Osteoblast (primary cell): ENCODE data around the gene LZTS2. TPM values are rescaled to one million over a fixed set of nuclear protein-coding genes. Genes with fewer than 3 reads are reported as not detected.
A peak's percentile ranks its signal among the peaks of the same experiment; 100 is the strongest.

Experiments used
- DNase-seq: peaks from one replicate; pipeline ENCODE4 v3.0.0; 2011; ENCODE audit warnings: low spot score, mixed read lengths; ENCODE audit not compliant: insufficient read length; ENCODE audit errors: missing footprints
- H2AFZ ChIP-seq: 2 replicates; pipeline ENCODE4 v1.6.0; 2011; ENCODE audit warnings: mild to moderate bottlenecking, low read length
- H3K27ac ChIP-seq: 2 replicates; pipeline ENCODE4 v1.5.1; 2011; ENCODE audit warnings: mild to moderate bottlenecking, low read depth, low read length, moderate library complexity
- H3K27me3 ChIP-seq: 2 replicates; pipeline ENCODE4 v1.6.0; 2012; ENCODE audit warnings: mild to moderate bottlenecking, control low read depth, inconsistent platforms, low read length, moderate library complexity; ENCODE audit not compliant: insufficient read depth
- H3K36me3 ChIP-seq: 2 replicates; pipeline ENCODE4 v1.5.1; 2011; ENCODE audit warnings: mild to moderate bottlenecking, low read length, control low read depth, moderate library complexity; ENCODE audit not compliant: insufficient read depth
- H3K4me1 ChIP-seq: 2 replicates; pipeline ENCODE4 v1.5.1; 2011; ENCODE audit warnings: mild to moderate bottlenecking, low read length, control low read depth, moderate library complexity; ENCODE audit not compliant: insufficient read depth
- H3K4me2 ChIP-seq: 2 replicates; pipeline ENCODE4 v1.6.0; 2011; ENCODE audit warnings: mild to moderate bottlenecking, low read length; ENCODE audit not compliant: insufficient read depth
- H3K4me3 ChIP-seq: fragments of 200-600 bp; sonication (generic); 3 replicates; pipeline ENCODE4 v1.5.1; 2012; ENCODE audit warnings: mild to moderate bottlenecking, low read length, inconsistent platforms; ENCODE audit not compliant: insufficient read depth
- H3K79me2 ChIP-seq: 2 replicates; pipeline ENCODE4 v1.6.0; 2012; ENCODE audit warnings: mild to moderate bottlenecking, low read length, control low read depth, inconsistent platforms; ENCODE audit not compliant: insufficient read depth
- H3K9me3 ChIP-seq: 2 replicates; pipeline ENCODE4 v1.5.1; 2011; ENCODE audit warnings: low read depth, low read length, control low read depth
- H4K20me1 ChIP-seq: 2 replicates; pipeline ENCODE4 v1.6.0; 2012; ENCODE audit warnings: mild to moderate bottlenecking, low read length, control low read depth; ENCODE audit not compliant: insufficient read depth
- total RNA-seq: library from RNA; depleted of rRNA; stranded (reverse); fragments of >200 nt; gene quantifications from 2 replicates; pipeline ENCODE4 v1.2.3, GENCODE V29; 2012
- TF ChIP-seq, protein P1 (sequence below): IDR thresholded peaks from 2 replicates; pipeline ENCODE4 v1.5.1; 2011; ENCODE audit warnings: mild to moderate bottlenecking, low read depth, low read length, moderate library complexity; ENCODE audit errors: extremely low read depth

LZTS2 gene
- total RNA-seq, 1 donor, result 127 TPM

DNA sequence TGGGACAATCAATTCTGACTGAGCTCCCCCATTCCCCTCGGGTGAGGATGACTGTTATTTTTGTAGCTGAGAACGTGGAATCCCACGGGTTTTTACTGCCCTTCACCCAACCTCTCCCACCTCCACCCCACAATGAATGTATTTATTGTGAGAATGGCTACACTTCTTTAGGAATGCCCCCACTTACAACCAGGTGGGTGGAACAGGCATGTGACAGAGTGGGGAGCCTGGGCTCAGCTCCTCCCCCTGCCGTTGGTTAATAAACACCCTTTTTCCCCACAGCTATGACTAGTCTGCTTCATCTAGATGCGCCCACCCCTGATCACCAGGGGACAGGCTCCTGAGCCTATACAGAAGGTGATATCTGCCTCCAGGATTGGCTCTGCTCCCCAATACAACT, 14.3 kb upstream of the LZTS2 start:
- H3K36me3 ChIP-seq, result peaks cover 35% of the 10 kb centered on the region
- H3K27ac ChIP-seq, result no peak overlapping the region
- TF ChIP-seq, protein P1, sequence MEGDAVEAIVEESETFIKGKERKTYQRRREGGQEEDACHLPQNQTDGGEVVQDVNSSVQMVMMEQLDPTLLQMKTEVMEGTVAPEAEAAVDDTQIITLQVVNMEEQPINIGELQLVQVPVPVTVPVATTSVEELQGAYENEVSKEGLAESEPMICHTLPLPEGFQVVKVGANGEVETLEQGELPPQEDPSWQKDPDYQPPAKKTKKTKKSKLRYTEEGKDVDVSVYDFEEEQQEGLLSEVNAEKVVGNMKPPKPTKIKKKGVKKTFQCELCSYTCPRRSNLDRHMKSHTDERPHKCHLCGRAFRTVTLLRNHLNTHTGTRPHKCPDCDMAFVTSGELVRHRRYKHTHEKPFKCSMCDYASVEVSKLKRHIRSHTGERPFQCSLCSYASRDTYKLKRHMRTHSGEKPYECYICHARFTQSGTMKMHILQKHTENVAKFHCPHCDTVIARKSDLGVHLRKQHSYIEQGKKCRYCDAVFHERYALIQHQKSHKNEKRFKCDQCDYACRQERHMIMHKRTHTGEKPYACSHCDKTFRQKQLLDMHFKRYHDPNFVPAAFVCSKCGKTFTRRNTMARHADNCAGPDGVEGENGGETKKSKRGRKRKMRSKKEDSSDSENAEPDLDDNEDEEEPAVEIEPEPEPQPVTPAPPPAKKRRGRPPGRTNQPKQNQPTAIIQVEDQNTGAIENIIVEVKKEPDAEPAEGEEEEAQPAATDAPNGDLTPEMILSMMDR, result no peak
- H3K79me2 ChIP-seq, result peaks cover 45% of the 10 kb centered on the region
- no peak overlapping the region for H2AFZ ChIP-seq
- H4K20me1 ChIP-seq, result no peaks in the 10 kb centered on the region
- H3K27me3 ChIP-seq, result no peaks in the 10 kb centered on the region
- no peaks in the 10 kb centered on the region for H3K9me3 ChIP-seq
- no peak overlapping the region for H3K4me2 ChIP-seq
- no peak for DNase-seq
- H3K4me1 ChIP-seq, result peaks cover 21% of the 10 kb centered on the region
- H3K4me3 ChIP-seq, result no peak overlapping the region

DNA sequence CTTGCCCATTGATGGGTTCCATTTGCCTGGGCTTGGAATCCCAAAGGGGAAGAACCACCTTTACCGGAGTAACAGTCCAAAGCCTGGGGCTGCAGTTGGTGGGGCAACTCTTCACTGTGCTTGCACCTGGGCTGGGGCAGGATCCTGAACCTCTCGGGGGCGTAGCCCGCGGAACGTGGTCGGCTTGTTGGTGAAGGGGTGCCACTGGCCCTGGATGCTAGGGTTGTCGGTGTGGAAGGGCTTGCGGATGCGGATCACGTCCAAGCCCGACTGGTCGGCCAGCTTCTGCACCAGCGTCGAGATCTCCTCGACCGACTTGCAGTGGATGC, 13.0 kb upstream of the LZTS2 start:
- DNase-seq, result no peak
- Histone ChIP-seq H3K79me2 (peaks cover 54% of the 10 kb centered on the region), H3K4me2 (peak overlapping the region; percentile 97), H3K27ac (peak overlapping the region; percentile 63), H3K4me3 (peak overlapping the region; percentile 95), H3K36me3 (peaks cover 40% of the 10 kb centered on the region), H3K9me3 (no peaks in the 10 kb centered on the region), H2AFZ (peak overlapping the region; percentile 99), H3K27me3 (no peaks in the 10 kb centered on the region), H4K20me1 (no peaks in the 10 kb centered on the region), H3K4me1 (peaks cover 21% of the 10 kb centered on the region)
- TF ChIP-seq, protein P1, result no peak

DNA sequence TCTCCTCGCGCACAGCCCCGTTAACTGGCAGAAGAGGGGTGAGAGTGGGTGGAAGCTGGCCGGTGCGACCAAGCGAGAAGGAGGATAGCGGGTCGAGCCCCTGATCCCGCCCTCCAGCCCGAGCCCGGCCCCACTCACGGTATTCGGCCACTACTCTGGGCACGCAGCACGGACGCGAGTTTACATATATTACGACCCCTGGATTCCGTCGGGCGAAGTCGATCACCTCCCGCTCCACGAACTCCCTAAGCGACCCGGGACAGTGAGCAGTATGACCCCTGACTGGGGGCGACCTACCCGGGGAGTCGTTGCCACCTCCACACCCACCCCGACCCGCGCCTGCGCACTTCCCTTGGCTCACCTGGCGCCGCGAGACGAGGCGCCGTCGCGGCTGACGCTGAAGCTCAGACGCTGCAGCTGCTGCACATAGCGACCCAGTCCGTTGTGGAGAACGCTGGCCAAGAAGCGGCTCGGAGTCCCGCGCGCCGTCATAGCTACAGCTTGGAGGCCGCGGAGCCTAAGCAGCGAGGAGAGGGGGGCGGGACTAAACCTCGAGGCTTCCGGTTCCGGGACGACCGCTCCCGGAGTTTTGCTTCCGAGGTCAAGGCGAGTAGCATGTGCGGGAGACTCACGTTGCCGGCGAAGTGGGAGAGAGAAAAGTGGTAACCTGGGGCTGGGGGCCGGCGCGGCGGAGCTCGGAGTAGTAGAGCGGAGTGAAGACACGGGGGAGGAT, 12.5 kb upstream of the LZTS2 start, which contains the start of the genes MRPL43 and TWNK:
TSS of gene MRPL43 (minus strand) at position 546 of the 733 bp plus-strand sequence. CDS start at position 492, 54 bp downstream.
TSS of gene TWNK (plus strand) at position 592 of the 733 bp plus-strand sequence. CDS start 668 bp downstream, outside the sequence.
- Histone ChIP-seq H3K79me2 (peaks cover 54% of the 10 kb centered on the region), H2AFZ (peak within 1 kb of the TSS; percentile 99), H3K27ac (peak within 1 kb of the TSS; percentile 63), H3K4me2 (peak within 1 kb of the TSS; percentile 97), H3K9me3 (no peaks in the 10 kb centered on the region), H3K4me3 (peak within 1 kb of the TSS; percentile 95), H3K36me3 (peaks cover 40% of the 10 kb centered on the region), H3K4me1 (peaks cover 21% of the 10 kb centered on the region), H4K20me1 (no peaks in the 10 kb centered on the region), H3K27me3 (no peaks in the 10 kb centered on the region)
- TF ChIP-seq, protein P1, result no peak
- DNase-seq, result peak; percentile 99

DNA sequence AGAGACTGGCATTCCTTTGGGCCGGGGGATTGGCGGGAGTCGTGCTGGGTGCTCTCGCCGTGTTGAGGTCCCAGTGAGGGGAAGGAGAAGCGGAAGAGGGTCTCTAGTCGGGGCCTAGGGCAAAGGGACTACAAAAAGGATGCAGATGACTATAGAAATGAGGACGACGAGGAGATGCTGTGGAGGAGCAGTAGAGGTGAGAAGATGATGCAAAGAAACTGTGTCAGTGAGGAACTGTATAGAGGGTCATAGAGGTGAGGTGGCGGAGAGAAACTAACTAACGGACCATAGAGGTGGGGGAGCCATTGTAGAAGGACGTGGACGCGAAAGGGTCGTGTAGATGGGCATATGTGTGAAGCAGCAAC, 11.9 kb upstream of the LZTS2 start:
- Histone ChIP-seq H3K79me2 (peaks cover 54% of the 10 kb centered on the region), H3K27ac (peak overlapping the region; percentile 63), H3K27me3 (no peaks in the 10 kb centered on the region), H3K4me2 (peak overlapping the region; percentile 97), H3K36me3 (peaks cover 39% of the 10 kb centered on the region), H3K4me3 (peak overlapping the region; percentile 95), H3K9me3 (no peaks in the 10 kb centered on the region), H4K20me1 (no peaks in the 10 kb centered on the region), H2AFZ (peak overlapping the region; percentile 99), H3K4me1 (peaks cover 21% of the 10 kb centered on the region)
- TF ChIP-seq, protein P1, result no peak
- DNase-seq, result no peak
